ENCODE measurements around the gene MVB12B. TPM values are rescaled to one million over a fixed set of nuclear protein-coding genes. Genes with fewer than 3 reads are reported as not detected.

The MVB12B gene
- polyA plus RNA-seq, 1 donor, result 16.5 TPM

DNA sequence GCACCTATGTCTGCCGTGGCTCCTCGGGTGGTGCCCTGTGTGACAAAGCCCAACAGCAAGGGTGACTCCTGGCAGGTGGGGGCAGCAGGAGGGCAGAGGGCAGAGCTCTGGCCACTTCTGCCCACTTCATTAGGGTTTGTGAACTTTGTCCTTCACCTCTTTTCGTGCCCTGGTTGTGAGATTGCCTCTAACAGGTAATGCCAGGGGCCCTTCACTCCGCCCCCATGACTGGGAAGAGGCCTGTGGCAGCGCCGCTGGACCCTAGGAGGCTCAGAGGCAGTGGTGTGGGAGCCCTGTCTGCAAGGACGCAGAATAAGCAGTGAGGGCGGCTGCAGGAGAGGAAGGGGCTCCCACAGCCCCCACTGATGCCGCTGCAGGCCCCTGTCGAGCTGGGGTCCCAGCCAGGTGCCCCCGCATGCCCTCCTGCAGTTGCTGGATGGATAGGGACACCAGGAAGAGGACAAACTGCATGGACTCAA, 178.4 kb downstream of the MVB12B start:
- no peak for DNase-seq (ENCODE audit: low read depth)

DNA sequence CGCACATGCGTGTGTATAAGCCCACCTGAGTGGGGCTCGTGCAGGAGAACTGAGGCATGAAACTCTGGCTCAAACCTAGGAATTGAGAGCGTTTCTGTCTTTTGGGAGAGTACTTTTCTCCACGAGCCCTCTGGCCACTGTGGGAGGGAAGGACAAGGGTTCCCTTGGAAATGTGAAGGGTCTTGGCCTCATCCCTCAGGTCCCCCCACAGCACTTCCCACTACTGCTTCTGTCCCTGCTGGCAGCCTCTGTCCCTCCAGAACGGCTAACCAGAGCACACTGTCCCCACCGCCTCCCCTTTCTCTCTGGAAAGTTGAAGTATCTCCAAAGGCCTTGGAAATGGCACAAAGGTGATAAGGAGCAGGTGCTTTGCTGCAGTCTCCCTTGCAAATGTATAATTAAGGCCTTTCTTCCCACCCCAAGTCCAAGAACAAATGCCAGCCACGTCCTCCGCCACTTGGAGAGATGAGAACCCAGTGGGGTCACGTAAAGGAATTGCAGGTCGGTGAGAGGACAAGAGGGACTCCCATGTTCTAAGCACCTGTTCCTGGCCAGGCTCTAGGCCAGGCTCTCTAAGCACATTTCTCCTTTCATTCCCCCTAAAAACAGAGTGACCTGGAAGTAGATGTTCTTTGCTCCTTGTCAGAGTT, 179.2 kb downstream of the MVB12B start:
- no peak for DNase-seq (ENCODE audit: low read depth)

DNA sequence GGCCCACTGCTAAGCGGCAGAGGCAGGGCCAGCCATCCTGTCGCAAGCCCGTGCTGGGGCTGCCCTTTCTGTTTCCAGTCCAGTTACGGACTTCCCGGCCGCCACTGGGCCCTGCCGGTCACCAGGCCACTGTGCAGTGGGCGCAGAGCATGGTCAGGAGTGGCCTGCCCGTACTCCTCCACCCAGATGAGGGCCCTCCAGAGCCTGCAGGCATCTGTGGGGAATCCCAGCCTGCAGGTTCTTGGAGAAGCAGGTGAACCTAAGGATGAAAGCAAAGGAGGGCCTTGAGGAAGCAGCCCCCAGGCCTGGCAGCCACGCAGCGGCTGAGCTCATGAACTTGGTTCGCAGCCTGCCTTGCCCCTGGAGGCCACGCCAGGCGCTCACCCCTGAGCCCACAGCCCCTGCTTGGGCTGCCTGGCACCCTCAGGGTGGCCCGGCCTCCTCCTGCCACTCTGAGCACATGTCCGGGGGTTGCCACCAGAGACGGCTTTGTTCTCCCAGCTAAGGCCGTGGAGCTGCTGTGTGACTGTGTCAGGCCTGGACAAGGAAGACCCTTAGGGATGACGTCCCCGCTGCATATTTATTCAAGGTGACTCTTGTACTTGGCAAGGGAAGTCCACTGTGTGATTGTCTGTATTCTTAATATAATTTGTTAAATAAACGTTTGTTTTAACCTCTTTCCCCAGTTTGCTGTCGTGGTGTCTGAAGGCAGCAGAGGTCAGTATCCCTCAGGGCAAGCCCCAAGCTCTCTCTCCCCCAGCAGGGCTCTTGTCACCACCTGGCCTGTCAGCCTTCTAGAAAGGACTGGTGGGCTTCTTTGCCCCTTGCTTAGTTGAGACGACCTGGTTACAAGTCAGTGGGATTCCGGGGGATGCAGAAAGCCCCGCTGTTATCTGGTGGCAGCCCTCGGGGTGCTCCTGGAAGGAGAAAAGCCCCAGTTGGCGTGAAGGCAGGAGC, 180.0 kb downstream of the MVB12B start:
- no peak for DNase-seq (ENCODE audit: low read depth)

DNA sequence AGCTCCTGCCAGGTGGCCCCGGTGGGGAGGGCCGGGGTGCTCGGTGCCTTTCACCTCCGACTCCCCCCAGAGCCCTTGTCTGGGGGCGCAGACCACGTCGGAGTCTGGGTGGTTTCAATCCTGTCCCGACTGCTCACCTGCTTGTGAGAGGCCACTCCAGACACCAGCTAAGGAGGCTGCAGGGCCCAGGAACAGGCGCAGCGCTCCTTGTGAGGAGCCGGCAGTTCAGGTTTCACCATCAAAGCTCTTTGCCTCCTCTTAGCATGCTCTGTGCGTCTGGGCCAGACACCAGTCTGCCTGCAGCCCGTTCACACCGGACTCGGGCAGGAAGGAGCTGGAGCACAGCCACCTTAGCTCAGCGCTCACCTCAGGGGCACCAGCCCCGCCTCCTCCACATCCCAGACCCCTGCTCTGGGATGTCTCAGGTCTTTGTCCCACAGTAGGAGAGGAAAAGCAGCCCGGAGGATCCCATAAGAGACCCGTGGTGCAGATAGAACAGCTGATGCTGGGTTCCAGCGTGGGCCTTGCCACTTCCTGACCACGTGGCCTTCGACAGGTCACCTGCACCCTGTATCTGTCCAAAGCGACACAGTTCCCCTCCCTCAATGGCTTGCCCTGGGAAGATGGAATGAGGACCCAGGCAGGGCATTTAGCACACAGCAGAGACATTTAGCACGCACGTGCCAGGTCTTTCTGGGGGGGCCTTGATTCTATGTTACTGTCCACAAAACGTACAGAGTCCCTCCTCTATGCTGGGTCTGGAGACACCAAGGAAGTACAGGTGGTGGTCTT, 180.9 kb downstream of the MVB12B start:
- no peak for DNase-seq (ENCODE audit: low read depth)

DNA sequence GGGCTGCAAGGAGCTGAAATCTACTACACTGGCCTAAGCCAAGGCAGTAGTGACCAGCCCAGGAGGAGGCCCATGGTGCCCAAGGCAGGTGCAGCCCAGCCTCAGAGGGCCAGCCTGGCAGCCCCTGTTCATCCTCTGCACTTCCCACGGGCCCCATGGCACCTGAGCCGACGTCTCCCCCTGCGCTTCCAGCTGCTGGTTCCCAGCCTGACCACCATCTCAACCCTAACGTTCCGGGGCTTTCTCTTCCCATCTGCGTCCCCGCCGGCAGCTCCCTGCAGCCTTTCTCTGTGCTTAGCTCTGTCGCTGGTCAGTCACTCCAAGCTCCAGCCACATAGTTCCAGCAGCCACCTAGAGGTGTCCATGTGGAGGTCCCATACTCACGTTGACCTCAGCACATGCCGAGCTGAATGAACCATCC, 181.6 kb downstream of the MVB12B start:
- DNase-seq (ENCODE audit: low read depth), result no peak

DNA sequence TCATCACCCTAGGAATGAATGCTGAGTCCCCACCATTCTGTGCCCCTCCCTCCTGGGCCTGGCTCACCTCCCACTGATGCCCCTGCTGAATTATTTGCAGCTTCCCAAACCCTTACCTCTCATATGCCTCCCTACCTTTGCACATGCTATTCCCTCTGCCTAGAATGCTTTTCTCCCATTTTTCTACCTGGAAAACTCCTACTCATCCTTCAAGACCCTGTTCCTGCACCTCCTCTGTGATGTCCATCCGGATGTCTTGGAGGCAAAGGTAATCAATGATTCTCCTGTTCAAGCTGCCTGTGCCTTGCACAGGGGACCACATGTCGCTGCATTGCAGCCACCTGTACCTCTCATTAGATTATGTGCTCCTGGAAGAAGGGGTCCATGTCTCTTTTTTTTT, 182.3 kb downstream of the MVB12B start:
- DNase-seq (ENCODE audit: low read depth), result no peak

DNA sequence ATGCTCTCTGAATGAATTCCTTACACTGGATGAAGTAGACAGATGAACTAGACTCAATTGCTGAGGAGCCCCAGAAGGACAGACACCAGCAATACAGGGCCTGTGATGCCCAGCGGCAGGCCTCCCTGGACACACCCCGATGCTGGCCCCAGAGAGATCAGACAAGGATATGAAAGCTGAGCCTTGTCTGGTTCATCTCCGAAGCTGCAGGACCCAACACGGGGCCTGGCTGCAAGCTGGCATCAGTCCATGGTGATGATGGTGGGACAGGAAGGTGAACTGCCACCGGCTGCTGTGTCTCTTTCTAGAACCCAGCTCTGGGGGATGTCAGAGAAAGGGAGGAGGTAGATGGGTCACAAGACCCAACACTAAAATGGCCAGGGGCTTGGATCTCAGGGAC, 183.1 kb downstream of the MVB12B start:
- DNase-seq (ENCODE audit: low read depth), result no peak

DNA sequence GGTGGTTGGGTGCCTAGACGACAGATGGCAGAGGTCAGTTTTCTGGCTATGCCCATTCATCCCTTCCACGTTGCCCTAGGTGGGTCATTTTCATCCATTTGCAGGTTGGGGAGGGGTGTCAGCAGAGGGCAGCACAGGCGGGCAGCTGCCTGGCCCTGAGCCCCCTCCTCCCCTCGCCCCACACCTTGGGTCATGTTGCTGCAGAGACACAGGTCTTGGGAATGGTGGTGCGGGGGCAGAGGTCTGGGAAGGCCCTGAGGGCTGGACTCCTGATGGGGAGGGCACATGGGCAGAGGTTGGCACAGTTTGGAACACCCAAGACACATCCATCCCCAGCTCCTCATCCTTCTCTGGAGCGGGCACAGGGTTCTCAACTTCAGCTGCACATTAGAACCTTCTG, 183.9 kb downstream of the MVB12B start:
- DNase-seq (ENCODE audit: low read depth), result no peak

DNA sequence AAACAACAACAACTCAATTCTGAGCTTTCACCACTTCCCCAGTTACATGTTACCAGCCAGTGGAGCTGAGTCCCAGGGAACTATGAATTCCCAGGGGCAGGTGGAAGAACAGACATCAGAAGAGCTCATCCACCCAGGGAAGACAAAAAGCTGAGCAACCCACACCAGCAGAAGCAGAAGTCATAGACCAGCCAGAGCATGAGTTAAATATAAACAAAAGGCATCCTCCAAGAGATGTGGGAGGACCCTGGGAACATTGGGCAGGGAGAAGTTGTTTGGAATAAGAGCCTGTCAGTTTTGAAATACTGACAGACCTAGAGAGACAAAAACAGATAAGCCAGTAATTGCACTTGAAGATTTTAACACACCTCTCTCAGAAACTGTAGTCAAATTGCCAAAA, 184.8 kb downstream of the MVB12B start:
- no peak for DNase-seq (ENCODE audit: low read depth)

DNA sequence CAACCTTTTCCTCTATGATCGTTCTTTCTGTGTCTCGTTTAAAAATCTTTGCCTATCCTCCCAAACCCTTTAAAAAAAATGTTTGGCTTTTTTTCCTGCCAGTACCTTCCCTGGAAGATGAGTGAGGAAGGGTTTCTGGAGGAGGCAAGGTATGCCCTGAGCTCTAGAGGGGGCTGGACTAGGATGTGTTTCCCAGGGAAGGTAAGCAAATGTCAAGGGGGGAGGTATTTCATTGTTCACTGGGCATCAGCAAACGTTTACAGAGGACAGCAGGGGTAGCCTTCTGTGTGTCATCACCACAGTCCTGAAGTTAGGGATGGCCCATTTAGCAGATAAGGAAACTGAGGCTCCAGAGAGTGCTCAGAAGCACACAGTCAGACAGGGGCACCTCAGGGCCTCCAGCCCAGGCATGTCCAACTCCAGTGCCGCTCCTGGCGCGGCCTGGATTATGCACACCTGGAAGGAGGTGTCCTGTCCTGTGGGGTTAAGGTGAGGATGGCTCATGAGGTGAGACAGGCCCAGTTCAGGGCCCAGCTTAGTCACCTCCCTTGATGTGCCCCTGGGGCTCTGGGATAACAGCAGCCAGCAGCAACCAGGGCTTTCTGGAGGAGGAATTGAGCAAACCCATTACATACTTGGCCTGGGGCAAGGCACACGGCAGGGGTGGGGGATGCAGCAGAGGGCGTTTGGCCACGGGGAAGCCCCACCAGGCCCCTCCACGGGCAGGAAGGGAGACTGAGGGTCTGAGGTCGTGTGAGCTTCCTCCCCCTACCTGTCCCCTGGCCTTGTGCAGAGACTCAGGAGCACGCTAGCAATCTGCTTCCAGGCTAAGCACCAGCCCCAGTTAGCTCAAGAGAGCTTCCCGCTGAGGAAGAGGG, 186.8 kb downstream of the MVB12B start:
- no peak for DNase-seq (ENCODE audit: low read depth)

DNA sequence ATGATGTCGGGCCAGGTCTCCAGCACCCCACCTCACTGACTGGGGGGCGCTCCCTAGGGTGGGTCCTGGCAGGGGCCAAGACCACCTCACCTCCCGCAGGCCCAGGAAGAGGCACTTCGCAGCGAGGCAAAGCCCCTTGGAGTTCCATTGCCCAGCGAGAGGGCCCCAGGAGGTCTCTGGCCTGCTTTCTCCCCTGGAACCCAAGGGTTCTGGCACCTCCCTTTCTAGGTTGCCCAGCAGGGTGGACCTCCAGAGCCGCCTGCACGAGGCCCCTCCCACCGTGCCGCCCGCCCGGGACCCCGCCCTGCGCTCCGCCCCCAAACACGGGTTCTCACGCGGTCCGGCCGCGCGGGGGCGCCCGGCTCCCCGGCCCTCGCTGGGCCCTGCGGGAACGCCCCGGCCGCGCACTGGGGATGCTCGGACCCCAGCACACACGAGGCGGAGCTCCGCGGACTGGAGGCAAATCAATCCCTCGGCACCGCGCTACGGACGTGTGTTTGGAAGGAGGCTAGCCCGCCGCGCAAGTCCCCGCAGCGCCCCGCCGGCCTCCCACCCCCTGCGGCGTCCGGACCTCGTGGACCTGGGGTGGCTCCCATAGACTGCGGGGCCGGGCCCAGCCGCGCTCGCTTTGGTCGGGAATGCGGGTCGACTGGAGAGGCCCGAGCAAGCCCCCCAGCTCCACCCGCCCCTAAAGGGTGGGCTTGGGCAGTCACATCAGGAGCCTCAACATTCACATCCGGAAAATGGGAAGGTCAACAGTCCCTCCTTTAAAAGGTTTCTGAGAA, 187.6 kb downstream of the MVB12B start:
- DNase-seq (ENCODE audit: low read depth), result no peak

DNA sequence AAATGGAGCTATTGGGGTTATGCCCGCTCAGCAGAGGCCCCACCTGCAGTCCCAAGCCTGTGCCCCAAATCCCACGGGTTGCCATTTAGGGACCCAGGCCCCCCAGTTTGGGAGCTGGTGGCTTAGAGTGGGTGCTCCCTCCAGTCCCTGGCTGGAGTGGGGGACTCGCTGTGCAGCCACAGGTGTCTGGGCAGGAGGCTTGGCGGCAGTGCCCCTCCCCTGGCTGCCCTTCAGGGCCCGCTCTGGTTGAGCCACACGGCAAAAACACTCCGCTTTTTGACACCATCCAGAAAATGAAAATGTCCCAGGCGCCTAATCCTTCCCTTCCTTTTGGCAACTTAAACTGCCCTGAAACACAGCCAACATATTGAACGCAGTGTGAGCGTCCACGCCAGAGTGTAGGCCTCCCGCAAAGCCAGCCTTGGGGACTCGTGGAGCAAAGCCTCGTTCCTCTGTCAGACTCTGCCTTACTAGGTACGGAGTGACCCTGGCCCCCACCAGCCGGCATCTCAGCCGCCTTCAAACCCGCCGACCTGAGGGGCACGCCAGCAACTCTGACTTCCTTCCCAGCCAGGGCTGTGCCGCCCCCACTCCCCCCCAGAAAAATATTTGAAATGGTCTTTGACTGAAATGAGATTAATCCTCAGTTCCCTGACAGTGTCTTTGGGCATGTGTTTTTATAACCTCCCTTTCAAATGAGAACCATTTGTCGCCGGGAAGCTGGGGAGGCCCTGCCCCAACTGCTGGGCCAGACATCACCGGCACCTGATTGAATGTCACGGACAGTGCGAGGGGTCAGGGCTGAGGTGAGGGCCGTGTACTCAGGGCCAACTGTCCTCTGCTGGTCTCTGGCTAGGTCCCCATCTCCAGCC, 188.6 kb downstream of the MVB12B start:
- DNase-seq (ENCODE audit: low read depth), result no peak

DNA sequence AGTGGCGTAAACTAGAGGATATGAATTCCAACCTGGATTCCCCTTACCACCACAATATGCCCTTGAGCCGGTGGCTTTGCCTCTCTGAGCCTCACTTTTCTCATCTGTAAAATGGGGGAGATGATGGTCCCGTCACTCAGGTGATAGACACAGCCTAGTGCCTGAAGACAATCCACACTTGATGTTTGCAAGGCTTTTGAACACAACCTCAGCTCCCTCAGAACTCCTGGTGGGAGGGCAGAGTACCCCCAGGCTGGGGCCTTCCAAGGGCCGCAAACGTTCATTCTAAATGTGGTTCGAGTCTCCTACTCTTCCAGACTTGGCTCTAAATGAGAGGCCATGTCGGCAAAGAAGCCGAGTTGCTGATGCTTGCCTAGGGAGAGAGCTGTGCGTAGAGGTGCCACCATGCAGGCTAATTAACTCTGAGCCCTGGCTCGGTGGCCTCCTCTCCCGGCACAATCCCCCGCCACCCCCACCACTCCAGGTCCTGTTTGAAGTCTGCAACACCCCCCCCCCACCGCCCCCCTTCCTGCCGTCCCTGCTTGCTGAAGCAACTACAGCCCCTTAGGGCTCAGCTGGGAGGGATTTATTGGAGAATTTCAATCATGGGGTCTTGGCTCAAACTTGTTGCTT, 189.4 kb downstream of the MVB12B start:
- DNase-seq (ENCODE audit: low read depth), result no peak

DNA sequence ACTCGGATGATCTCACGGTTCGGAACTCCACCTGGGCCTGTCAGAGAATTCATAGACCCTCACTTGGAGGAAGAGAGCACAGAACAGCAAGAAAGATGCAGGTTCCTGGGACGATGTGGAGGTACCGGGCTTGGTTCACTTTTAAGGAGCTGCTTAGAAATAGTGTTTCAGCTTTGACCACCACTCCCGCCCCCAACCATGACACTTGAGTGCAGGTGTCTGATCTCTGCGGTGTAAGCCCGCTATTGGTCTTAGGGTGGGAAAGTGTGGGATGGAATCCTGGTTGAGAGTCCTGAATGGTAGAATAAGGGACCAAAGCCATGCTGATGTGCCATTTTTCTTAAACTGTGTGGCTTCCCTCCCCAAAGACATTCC, 189.9 kb downstream of the MVB12B start:
- DNase-seq (ENCODE audit: low read depth), result no peak

DNA sequence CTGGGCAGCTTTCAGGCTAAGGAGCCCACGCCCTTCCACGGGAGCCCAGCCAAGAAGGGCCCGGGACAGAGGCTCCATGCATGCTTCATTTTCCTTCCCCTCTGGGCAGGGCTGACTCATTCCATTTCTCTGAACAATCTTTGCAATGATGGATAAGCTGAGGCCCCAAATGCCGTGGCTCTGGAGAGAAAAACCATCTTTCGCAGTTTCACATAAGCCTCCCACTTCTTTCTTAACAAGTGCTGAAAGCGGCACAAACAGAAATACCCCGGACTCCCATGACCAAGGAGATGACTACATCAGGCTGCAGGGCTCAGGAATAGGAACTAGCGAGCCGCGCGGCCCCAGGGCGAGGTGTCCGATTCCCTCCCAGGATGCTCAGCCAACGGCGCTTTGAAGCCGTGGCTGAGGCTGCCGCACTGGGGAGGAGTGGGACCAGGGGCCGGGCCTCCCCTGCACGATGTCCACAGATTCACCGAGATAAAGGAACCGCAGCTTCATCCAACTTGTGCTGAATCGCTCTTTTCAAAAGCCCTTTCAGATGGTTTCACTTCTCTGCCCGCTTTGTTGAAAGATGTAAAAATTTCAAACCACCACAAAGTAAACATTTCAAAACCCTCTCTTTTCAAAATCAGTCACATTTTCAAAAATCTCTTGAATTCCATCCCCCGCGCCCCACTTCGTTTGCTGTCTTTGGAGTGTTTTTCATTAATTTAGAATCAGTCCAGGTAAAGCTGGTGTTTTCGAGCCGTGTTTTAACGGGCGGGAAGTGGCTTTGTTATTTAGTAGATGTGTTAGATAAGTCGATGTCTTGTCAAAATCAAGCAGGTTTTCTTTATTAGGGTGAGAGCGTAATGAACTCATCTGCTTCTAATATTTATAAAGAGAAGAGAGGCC, 190.6 kb downstream of the MVB12B start:
- no peak for DNase-seq (ENCODE audit: low read depth)

DNA sequence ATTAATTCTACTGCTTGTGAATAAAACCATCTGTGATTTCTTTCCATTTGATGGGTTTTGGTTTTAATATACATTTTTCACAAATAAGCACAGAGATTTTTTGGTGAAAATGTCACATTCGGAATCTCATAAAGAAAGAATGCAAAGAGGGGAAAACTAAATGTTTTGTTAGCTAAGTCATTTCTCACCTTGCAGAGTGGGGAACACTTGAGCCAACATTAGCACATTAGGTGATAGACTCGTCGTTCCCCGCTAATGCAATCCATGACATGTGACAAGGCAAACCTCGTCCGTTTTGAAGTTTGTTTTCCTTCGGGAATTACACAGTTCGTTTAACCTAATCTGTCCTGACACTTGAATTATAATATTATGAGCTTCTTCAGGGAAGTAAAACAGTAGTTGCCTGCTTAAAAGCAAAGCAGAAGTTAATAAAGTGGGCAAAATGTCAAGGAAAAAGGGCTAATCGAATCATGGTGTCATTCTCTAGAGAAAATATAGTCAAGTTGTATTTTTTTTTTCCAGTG, 191.3 kb downstream of the MVB12B start:
- DNase-seq (ENCODE audit: low read depth), result no peak

DNA sequence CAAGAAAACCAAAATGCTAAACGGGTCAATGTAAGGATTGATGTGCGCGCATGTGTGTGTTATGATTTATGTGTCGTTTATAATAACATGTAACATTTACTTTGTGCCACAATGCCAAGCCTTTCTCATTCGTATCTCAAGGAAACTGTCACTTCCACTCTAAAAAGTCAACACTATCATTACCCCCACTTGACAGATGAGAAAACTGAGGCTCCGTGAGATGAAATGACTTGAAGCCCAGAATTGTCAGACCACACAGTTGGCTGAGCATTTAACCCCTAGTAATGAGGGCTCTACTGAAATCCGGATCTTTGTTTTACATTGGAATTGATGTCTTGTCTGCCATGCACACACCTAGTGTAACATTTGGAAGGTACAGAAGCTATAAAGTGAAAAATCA, 192.1 kb downstream of the MVB12B start:
- DNase-seq (ENCODE audit: low read depth), result no peak
